Tibial nerve (tissue), 4 donors: ENCODE data around the gene IRS1. TPM values are rescaled to one million over a fixed set of nuclear protein-coding genes. Genes with fewer than 3 reads are reported as not detected.

ENCODE experiments used
- DNase-seq, 2 donors: peaks; one replicate each; pipeline ENCODE4 v3.0.0-alpha.2; 2019; ENCODE audit warnings: low spot score in 2 of 2
- H3K27ac ChIP-seq, 4 donors: fragments of 200-600 bp; sonication (generic) in 3 of 4; one replicate each; pipeline ENCODE4 v1.5.1; 2017 to 2019; ENCODE audit warnings: mild to moderate bottlenecking in 1 of 4
- H3K27me3 ChIP-seq, 2 donors: fragments of 200-600 bp; sonication (generic) in 1 of 2; one replicate each; pipeline versions ENCODE4 v1.5.1 to v1.6.0; 2017 to 2019
- H3K36me3 ChIP-seq, 3 donors: fragments of 200-600 bp; sonication (generic); one replicate each; pipeline ENCODE4 v1.5.1; 2018 to 2019
- H3K4me1 ChIP-seq, 4 donors: fragments of 200-600 bp; sonication (generic) in 3 of 4; one replicate each; pipeline ENCODE4 v1.5.1; 2017 to 2019
- H3K4me3 ChIP-seq, 4 donors: fragments of 200-600 bp; sonication (generic) in 3 of 4; one replicate each; pipeline ENCODE4 v1.5.1; 2017 to 2019; ENCODE audit warnings: mild to moderate bottlenecking in 1 of 4, moderate library complexity in 1 of 4
- H3K9me3 ChIP-seq, 4 donors: fragments of 200-600 bp; sonication (generic) in 3 of 4; one replicate each; pipeline ENCODE4 v1.5.1; 2017 to 2019
- CTCF ChIP-seq, 5 experiments: fragments of 200-600 bp in 3 of 5; fragments of 450-650 bp in 2 of 5; sonication (generic) in 3 of 5; IDR thresholded peaks; one replicate each; pipeline ENCODE4 v1.5.1; 2016 to 2019; ENCODE audit warnings: antibody characterized with exemption in 5 of 5, mild to moderate bottlenecking in 3 of 5, moderate library complexity in 2 of 5
- EP300 ChIP-seq, 2 donors: sonication (generic); formaldehyde crosslinking; IDR thresholded peaks; one replicate each; pipeline ENCODE4 v1.6.1; 2017; ENCODE audit warnings: antibody characterized with exemption in 2 of 2, mild to moderate bottlenecking in 1 of 2
- POLR2A ChIP-seq, 2 donors: fragments of 450-650 bp; IDR thresholded peaks; one replicate each; pipeline ENCODE4 v1.6.1; 2017; ENCODE audit warnings: antibody characterized with exemption in 2 of 2, mild to moderate bottlenecking in 2 of 2, moderate library complexity in 2 of 2
- WGBS, 2 donors: methylation state at CpG; one replicate each; pipeline ENCODE4 v1.1.5; 2018; 5-methylcytosine and 5-hydroxymethylcytosine counted together
- total RNA-seq, 4 donors: library from RNA; depleted of rRNA; stranded (reverse); fragments of >200 nt; gene quantifications; one replicate each; pipeline ENCODE4 v1.1.0, GENCODE V29; 2016

Gene IRS1
- total RNA-seq, 4 donors from 2014 or later, result 9.4 to 11.7 (median 11.2) TPM

GRCh38 chr2:226683196-226683595 lies 116.4 kb downstream of the IRS1 start:
- Histone ChIP-seq H3K4me3 (no peak overlapping the region), H3K27ac (no peak overlapping the region), H3K27me3 (no peaks in the 10 kb centered on the region), H3K36me3 (no peaks in the 10 kb centered on the region), H3K4me1 (no peaks in the 10 kb centered on the region), H3K9me3 (peaks cover 0 to 4% (median 0%) of the 10 kb centered on the region in 4 donors)
- TF ChIP-seq POLR2A (IDR thresholded peaks at IDR 0.05) (no peak), EP300 (IDR thresholded peaks at IDR 0.05) (no peak), CTCF (IDR thresholded peaks at IDR 0.05) (no peak)
- WGBS, 2 donors, result 82 to 84% methylated on average over 2 of the region's 2 CpGs
- DNase-seq, result no peak

Other genes starting within 250 kb of the IRS1 start
- gene RHBDD1, start 36.2 kb upstream of the IRS1 start, total RNA-seq, result 10 to 100 TPM; 14.9 to 29.4 (median 25.0) TPM